A673 (cell line): ENCODE data around the gene TTC1. TPM values are rescaled to one million over a fixed set of nuclear protein-coding genes. Genes with fewer than 3 reads are reported as not detected.

Source experiments
- BruUV-seq: library from RNA; stranded (reverse); fragments of 400-500 nt; replicated peaks from 2 replicates; lab custom pipeline; 2021; lab: Mats Ljungman, UMichigan
- CTCF ChIA-PET: fragments of 300-600 bp; sonication (Branson Sonifier 250); formaldehyde crosslinking; loops from one replicate; lab custom pipeline; 2022; ENCODE audit warnings: antibody characterized with exemption; lab: Charles Lee
- POLR2A ChIA-PET: fragments of 300-600 bp; sonication (Branson Sonifier 250); formaldehyde crosslinking; loops from one replicate; lab custom pipeline; 2022; ENCODE audit warnings: antibody characterized with exemption; ENCODE audit not compliant: low non-redundant PET; lab: Charles Lee
- DNase-seq: peaks from one replicate; pipeline ENCODE4 v3.0.0-alpha.2; 2015; ENCODE audit warnings: low spot score
- H3K27ac ChIP-seq: fragments of 200-600 bp; sonication (generic); 2 replicates; pipeline ENCODE4 v1.5.1; 2016; ENCODE audit warnings: mixed run types, low read depth, mild to moderate bottlenecking, mixed read lengths, antibody characterized with exemption, low read length; ENCODE audit not compliant: poor library complexity, severe bottlenecking
- H3K27me3 ChIP-seq: fragments of 200-600 bp; sonication (generic); replicated peaks from 2 replicates; pipeline ENCODE4 v1.6.1; 2017; ENCODE audit warnings: mixed run types, low read depth, mild to moderate bottlenecking, mixed read lengths, antibody characterized with exemption, low read length; ENCODE audit not compliant: insufficient read depth, poor library complexity
- H3K36me3 ChIP-seq: fragments of 200-600 bp; sonication (generic); 2 replicates; pipeline ENCODE4 v1.6.1; 2016; ENCODE audit warnings: mixed run types, mild to moderate bottlenecking, mixed read lengths, antibody characterized with exemption, low read length; ENCODE audit not compliant: insufficient read depth, poor library complexity, severe bottlenecking
- H3K4me1 ChIP-seq: fragments of 200-600 bp; sonication (generic); 2 replicates; pipeline ENCODE4 v1.6.1; 2017; ENCODE audit warnings: mixed run types, mild to moderate bottlenecking, mixed read lengths, antibody characterized with exemption, low read length; ENCODE audit not compliant: insufficient read depth, poor library complexity, severe bottlenecking
- H3K4me3 ChIP-seq: fragments of 200-600 bp; sonication (generic); 2 replicates; pipeline ENCODE4 v1.5.1; 2016; ENCODE audit warnings: low read depth, mixed run types, mild to moderate bottlenecking, mixed read lengths, low read length; ENCODE audit not compliant: poor library complexity, severe bottlenecking
- H3K9me3 ChIP-seq: fragments of 200-600 bp; sonication (generic); 2 replicates; pipeline ENCODE4 v1.6.1; 2016; ENCODE audit warnings: mixed run types, low read depth, mild to moderate bottlenecking, mixed read lengths, antibody characterized with exemption, low read length; ENCODE audit not compliant: poor library complexity, severe bottlenecking
- CTCF ChIP-seq: fragments of 300-800, 200-600 bp; sonication (generic); conservative IDR thresholded peaks from 2 replicates; pipeline ENCODE4 v1.5.1; 2017; ENCODE audit warnings: low read depth, mild to moderate bottlenecking, antibody characterized with exemption, low read length, moderate library complexity, mixed read lengths
- EZH2 ChIP-seq: fragments of 200-600 bp; sonication (generic); IDR thresholded peaks from 2 replicates; pipeline ENCODE4 v1.6.1; 2017; ENCODE audit warnings: borderline replicate concordance, low read depth, mild to moderate bottlenecking, mixed read lengths, antibody characterized with exemption, low read length; ENCODE audit not compliant: poor library complexity, severe bottlenecking
- intact Hi-C: fragments of 100-400 bp; cut with micrococcal nuclease; formaldehyde crosslinking; loops from one replicate; pipeline ENCODE4 v1.10.0; 2022; ENCODE audit not compliant: unreplicated experiment
- total RNA-seq: library from RNA; stranded (reverse); gene quantifications from 2 replicates; pipeline ENCODE4 v1.2.3, GENCODE V29; 2021

TTC1 gene
- total RNA-seq, 1 experiment from 2014 or later = 66.5 TPM

GRCh38 chr5:160048131-160048530 lies 39.2 kb downstream of the TTC1 start:
- Histone ChIP-seq H3K4me3 (no peak overlapping the region), H3K27ac (no peak overlapping the region), H3K9me3 (no peaks in the 10 kb centered on the region), H3K36me3 (peaks cover 19% of the 10 kb centered on the region), H3K27me3 (no peaks in the 10 kb centered on the region), H3K4me1 (peaks cover 6% of the 10 kb centered on the region)
- TF ChIP-seq CTCF (no peak), EZH2 (no peak)
- ChIA-PET POLR2A (no interaction called here), CTCF (no interaction called here)
- no peak for DNase-seq
- BruUV-seq = no TSS peak
- intact Hi-C loops = no loop called here

- H3K27ac ChIP-seq = no peak overlapping the region
- H3K27me3 ChIP-seq = no peaks in the 10 kb centered on the region
- peaks cover 19% of the 10 kb centered on the region for H3K36me3 ChIP-seq
- CTCF ChIA-PET = no interaction called here
- no peaks in the 10 kb centered on the region for H3K9me3 ChIP-seq
- POLR2A ChIA-PET = no interaction called here
- no peak for DNase-seq
- intact Hi-C loops = no loop called here
- H3K4me3 ChIP-seq = no peak overlapping the region
- no TSS peak for BruUV-seq
- H3K4me1 ChIP-seq = peaks cover 6% of the 10 kb centered on the region
- no peak for TF ChIP-seq EZH2
- TF ChIP-seq CTCF = no peak
These were observed 40.2 kb downstream of the TTC1 start for GRCh38 chr5:160049099-160049498.

GRCh38 chr5:160054047-160054446 lies 45.1 kb downstream of the TTC1 start:
- Histone ChIP-seq H3K4me3 (no peak overlapping the region), H3K27ac (no peak overlapping the region), H3K36me3 (peaks cover 30% of the 10 kb centered on the region), H3K4me1 (no peaks in the 10 kb centered on the region), H3K27me3 (no peaks in the 10 kb centered on the region), H3K9me3 (peaks cover 3% of the 10 kb centered on the region)
- TF ChIP-seq EZH2 = no peak
- no peak for TF ChIP-seq CTCF
- intact Hi-C loops = no loop called here
- DNase-seq = no peak
- CTCF ChIA-PET = no interaction called here
- POLR2A ChIA-PET = no interaction called here
- no TSS peak for BruUV-seq
